GM19463 (cell line): ENCODE results near the gene SERPINE1.

Source experiments
- ATAC-seq: cut with Tn5 transposase; IDR thresholded peaks from one replicate; pipeline ENCODE4 v1.9.1; 2021; ENCODE audit warnings: mild to moderate bottlenecking, moderate library complexity; ENCODE audit not compliant: unreplicated experiment

Gene SERPINE1

DNA sequence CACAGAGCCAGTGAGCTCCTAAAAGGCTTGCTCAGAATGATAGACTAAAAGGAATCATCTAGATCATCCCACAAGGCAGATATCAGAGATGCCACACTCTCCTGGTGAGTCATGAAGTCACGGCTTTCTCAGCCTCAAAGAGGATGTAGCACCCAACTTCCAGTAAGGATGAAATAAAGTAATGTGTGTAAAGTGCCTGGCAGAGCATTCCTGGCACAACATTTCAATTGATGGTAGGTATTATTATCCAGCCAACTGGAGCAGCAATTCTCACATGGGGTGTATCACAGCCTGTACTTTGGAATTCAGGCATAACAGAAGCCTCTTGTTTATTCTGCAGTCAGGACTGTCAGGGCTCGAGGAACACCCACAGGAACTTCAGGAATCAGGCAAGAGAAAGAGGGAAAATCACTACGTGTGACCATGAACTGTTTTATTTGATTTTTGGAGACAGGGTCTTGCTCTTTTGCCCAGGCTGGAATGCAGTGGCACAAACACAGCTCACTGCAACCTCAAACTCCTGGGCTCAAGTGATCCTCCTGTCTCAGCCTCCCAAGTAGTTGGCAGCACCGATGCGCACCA lies 58.4 kb downstream of the SERPINE1 start:
- no peak for ATAC-seq

DNA sequence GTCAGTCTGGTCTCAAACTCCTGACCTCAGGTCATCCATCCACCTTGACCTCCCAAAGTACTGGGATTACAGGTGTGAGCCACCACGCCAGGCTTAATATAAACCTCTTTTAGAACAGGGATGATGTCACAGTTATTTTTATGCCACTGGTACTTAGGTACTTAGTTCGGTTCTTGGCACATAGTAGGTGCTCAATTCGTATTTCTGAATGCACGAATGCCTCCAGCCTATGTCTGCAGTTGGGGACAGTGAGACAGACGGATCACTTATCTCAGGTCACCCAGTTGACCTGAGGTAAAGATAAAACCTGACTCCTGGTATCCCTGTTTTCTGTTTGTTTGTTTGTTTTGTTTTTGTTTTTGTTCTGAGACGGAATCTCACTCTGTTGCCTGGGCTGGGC lies 59.3 kb downstream of the SERPINE1 start:
- ATAC-seq: no peak

DNA sequence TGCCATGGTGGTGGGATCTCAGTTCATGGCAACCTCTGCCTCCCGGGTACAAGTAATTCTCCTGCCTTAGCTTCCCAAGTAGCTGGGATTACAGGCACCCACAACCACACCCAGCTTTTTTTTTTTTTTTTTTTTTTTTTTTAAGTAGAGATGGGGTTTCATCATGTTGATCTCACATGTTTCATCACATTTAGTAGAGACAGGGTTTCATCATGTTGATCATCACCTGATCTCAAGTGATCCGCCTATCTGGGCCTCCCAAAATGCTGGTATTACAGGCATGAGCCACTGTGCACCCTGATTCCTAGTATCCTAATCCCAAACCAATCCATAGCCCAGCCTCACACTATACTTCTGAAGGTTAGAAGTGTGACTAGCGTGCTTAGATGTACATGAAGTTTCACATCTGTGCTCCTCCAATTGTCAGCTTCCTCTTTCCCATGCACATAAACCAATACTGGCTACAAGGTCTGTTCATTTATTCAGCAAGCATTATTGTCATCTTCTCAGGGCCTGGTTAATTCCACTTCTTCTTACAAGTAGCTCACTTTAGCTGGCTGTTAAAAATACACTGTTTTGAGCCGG lies 60.0 kb downstream of the SERPINE1 start:
- no peak for ATAC-seq
